IPS-15b (cell line): ENCODE data around the gene PPP1R18.

ENCODE experiments used
- H3K27me3 ChIP-seq: one replicate; pipeline ENCODE4 v1.6.1; 2013; ENCODE audit warnings: low read length; ENCODE audit not compliant: control insufficient read depth, insufficient read depth
- H3K36me3 ChIP-seq: one replicate; pipeline ENCODE4 v1.6.1; 2013; ENCODE audit warnings: low read length; ENCODE audit not compliant: control insufficient read depth, insufficient read depth
- H3K4me1 ChIP-seq: one replicate; pipeline ENCODE4 v1.6.1; 2013; ENCODE audit warnings: mild to moderate bottlenecking, low read length; ENCODE audit not compliant: control insufficient read depth, insufficient read depth
- H3K4me3 ChIP-seq: one replicate; pipeline ENCODE4 v1.5.1; 2013; ENCODE audit warnings: low read depth, low read length
- H3K9ac ChIP-seq: one replicate; pipeline ENCODE4 v1.6.1; 2013; ENCODE audit warnings: low read depth, mild to moderate bottlenecking, low read length
- H3K9me3 ChIP-seq: one replicate; pipeline ENCODE4 v1.6.1; 2013; ENCODE audit warnings: mild to moderate bottlenecking, low read length; ENCODE audit not compliant: control insufficient read depth, insufficient read depth

PPP1R18 gene

DNA sequence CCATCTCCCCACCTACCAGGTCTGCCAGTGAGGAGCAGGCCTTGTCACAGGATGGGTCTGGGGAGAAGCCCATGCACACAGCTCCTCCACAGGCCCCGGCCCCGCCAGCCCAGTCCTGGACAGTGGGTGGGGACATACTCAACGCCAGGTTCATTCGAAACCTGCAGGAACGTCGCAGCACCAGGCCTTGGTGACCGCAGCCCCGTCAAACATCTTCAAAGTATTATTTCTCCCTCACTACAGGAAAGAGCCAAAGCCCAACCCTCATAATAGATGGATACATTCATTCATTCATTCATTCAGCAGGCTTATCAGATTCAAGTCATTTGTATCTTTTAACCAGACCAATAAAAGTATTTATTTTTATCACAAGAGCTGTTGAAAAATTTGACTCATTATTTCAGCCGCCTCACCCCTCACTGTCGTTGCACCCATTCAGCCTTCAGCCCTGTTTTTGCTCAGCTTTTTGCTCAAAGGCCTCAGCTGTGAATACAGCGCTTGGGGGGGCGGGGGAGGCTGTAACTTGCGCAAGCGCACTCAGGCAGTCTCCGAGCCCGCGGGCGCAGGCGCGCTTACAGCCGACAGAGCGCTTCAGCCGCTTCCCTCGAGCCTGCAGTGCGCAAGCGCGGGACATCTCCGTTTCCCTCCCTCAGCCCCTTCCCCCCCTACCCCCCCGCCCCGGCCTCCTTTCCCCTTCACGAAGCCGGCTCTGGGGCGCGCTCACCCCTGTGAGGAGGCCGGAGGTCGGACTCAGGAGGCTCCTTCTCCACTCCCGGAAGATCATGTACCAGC lies 39.8 kb downstream of the PPP1R18 start, which contains the start of gene C6orf136:
TSS of gene C6orf136 (plus strand) at position 684 of the 792 bp plus-strand sequence. CDS start at position 783, 99 bp downstream.
- Histone ChIP-seq H3K36me3 (peaks cover 7% of the 10 kb centered on the region), H3K27me3 (no peaks in the 10 kb centered on the region), H3K9ac (peak within 1 kb of the TSS; percentile 81), H3K4me3 (peak within 1 kb of the TSS; percentile 90), H3K4me1 (peaks cover 6% of the 10 kb centered on the region), H3K9me3 (no peaks in the 10 kb centered on the region)

DNA sequence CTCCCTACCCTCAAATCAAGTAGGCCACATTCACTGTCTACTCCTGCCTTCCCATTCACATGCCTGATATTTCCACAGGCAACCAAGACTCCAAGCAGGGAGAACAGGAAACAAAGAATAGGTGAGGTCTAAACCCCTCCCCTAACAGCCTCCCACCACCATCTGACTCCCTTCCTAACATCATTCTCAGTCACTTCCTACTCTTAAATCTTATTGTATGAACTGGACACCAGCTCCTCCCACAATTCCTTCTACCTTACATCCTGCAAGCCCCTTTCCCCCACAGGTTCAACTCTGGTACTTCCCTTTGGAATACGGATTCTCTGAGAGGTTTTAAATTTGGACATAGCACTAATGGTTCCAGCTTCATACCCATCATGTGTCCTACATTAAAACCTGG lies 40.5 kb downstream of the PPP1R18 start:
- H3K27me3 ChIP-seq = no peaks in the 10 kb centered on the region
- H3K4me3 ChIP-seq = peak overlapping the region; percentile 90
- no peaks in the 10 kb centered on the region for H3K9me3 ChIP-seq
- H3K9ac ChIP-seq = no peak overlapping the region
- peaks cover 6% of the 10 kb centered on the region for H3K4me1 ChIP-seq
- H3K36me3 ChIP-seq = peaks cover 10% of the 10 kb centered on the region

DNA sequence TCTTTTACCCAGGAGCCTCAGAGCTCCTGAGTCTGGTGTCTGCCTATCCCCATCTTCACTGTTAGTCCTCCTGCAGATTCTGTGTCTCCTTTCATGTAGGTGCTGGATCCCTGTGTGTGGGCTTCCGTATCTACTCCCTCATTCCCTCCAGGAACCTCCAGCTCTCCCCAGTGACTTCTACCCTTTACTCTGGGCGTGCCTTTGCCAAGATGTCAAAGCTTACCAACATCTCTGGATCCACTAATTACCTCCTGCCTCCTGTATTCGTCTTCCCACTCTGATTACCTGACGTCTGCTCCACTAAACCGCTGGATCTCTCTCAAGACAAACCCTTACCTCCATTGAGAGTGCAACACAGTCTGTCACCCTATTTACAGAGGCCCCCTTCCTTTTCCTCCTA lies 41.7 kb downstream of the PPP1R18 start:
- H3K36me3 ChIP-seq = peaks cover 15% of the 10 kb centered on the region

DNA sequence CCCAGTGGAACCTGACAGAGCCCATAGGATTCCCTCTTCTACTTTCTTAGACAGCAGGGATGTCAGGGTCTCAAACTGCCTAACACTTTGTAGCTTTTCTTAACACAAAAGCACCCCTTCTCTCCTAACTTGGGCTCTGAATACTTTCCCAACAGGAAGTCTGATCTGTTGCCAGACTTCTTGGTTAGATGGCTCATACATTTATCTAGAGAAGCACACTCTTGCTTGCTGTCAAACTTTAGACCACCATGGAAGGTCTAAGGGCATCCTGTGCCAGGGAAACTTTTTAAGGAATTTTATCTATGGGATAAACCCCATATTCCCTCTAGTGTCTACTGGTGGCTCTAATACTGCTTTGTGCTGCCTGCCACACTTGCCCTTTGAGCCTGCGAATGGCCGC lies 42.8 kb downstream of the PPP1R18 start:
- H3K36me3 ChIP-seq = peaks cover 15% of the 10 kb centered on the region
- no peak overlapping the region for H3K9ac ChIP-seq
- no peaks in the 10 kb centered on the region for H3K9me3 ChIP-seq
- peaks cover 6% of the 10 kb centered on the region for H3K4me1 ChIP-seq
- H3K4me3 ChIP-seq = no peak overlapping the region
- no peaks in the 10 kb centered on the region for H3K27me3 ChIP-seq

More for the DNA sequence above, 41.7 kb downstream of the PPP1R18 start:
- H3K4me3 ChIP-seq = no peak overlapping the region
- peaks cover 6% of the 10 kb centered on the region for H3K4me1 ChIP-seq
- H3K9ac ChIP-seq = no peak overlapping the region
- no peaks in the 10 kb centered on the region for H3K9me3 ChIP-seq
- no peaks in the 10 kb centered on the region for H3K27me3 ChIP-seq

DNA sequence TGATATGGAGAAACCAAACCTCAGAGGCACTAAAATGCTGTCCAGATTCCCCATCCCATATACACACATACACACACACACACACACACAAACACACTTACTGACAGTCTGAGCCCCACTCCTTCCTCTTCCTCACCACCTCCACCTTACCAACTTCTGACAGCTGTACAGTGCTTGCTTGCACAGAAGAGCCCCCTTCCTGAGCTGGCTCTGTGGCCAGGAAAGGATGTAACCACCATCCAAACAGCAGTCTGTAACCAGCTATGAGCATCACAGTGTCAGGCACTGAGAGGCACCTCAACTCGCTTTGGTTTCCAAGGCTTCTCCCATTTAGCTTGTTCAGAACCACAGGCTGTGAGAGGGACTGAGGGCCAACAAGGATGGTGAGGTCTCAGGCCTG lies 45.4 kb downstream of the PPP1R18 start:
- peaks cover under 1% of the 10 kb centered on the region for H3K4me1 ChIP-seq
- H3K4me3 ChIP-seq = no peak overlapping the region
- H3K27me3 ChIP-seq = no peaks in the 10 kb centered on the region
- peaks cover 15% of the 10 kb centered on the region for H3K36me3 ChIP-seq
- H3K9ac ChIP-seq = no peak overlapping the region
- no peaks in the 10 kb centered on the region for H3K9me3 ChIP-seq

DNA sequence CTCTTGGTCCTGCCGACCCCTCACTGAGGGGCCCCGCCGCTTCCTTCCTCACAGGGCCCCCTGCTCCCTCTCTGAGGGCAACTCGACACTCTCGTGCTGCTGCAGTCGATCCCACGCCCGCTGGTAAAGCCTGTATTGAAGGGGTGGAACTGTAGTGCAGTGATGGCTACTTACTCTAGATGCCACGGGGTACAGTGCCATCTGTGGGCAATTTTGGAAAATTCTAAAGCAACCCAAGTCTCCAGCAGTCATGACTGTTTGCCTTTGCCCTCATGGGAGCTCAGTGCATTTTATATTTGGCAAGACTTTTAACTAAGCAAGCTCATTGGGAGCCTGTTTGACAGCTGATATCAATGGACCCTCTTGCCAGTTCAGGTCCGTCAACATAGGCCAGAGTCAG lies 46.0 kb downstream of the PPP1R18 start:
- peaks cover 15% of the 10 kb centered on the region for H3K36me3 ChIP-seq

DNA sequence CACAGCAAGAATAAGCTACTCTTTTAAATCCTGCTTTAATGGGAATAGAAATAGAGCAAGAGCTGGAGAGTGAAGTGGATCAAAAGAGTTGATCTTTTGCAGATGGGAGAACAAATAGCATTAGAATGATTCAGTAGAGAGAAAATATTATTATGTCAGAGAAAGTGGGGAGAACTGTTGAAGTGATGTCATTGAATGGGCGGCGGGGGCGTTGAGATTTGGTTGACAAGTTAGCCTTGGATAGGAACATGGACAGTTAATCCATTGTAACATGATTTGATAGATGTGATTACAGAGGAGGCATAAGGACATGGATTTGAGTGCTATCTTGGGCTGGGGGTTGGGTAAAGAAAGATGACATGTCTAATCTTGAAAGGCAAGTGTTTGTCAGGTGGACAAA lies 50.6 kb downstream of the PPP1R18 start:
- no peaks in the 10 kb centered on the region for H3K9me3 ChIP-seq
- no peaks in the 10 kb centered on the region for H3K4me1 ChIP-seq
- no peak overlapping the region for H3K4me3 ChIP-seq
- H3K9ac ChIP-seq = no peak overlapping the region
- no peaks in the 10 kb centered on the region for H3K27me3 ChIP-seq
- peaks cover 10% of the 10 kb centered on the region for H3K36me3 ChIP-seq

More for the DNA sequence above, 46.0 kb downstream of the PPP1R18 start:
- Histone ChIP-seq H3K27me3 (no peaks in the 10 kb centered on the region), H3K9ac (no peak overlapping the region), H3K9me3 (no peaks in the 10 kb centered on the region), H3K4me3 (no peak overlapping the region), H3K4me1 (no peaks in the 10 kb centered on the region)

DNA sequence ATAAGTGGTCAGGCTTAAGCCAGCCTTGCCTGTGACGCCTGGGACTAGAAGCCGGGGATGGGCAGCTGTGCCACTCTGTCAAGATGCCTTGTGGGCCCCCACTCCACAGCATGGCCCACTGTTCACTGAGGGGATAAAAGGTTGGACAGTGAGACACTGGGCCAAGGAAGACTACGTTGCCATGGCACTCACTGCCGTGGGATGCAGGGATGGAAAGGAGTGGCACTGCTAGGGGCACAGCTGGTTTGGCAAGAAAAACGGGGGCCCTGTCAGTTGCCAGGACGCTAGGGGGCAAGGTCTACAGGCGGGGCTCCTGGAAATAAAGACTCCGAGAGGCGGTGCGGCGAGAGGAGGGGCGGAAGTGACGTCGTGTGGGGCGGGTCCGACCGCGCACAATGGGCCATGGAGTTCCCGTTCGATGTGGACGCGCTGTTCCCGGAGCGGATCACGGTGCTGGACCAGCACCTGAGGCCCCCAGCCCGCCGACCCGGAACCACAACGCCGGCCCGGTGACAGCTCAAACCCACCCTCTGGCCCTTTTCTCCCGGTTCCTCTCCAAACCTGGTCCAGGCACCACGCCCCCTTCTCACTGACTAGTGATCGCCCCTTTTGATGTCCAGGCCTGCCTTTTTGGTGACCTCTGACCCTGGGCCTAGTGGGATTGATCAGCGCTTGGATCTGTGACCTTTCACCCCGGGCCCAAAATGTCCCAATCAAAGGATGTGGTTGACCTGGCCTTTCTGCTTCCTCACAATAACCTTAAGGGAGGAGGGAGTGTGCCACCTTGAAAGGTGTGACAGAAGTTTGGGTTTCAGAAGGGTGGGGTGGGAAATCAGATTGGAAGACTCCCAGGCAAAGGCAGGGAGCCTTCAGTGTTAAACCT lies 59.7 kb downstream of the PPP1R18 start, which contains the start of gene ATAT1:
TSS of gene ATAT1 (plus strand) at position 391 of the 883 bp plus-strand sequence.
- Histone ChIP-seq H3K9me3 (no peaks in the 10 kb centered on the region), H3K4me1 (peaks cover 5% of the 10 kb centered on the region), H3K4me3 (peak within 1 kb of the TSS; percentile 89), H3K9ac (peak within 1 kb of the TSS; percentile 48), H3K36me3 (peaks cover 31% of the 10 kb centered on the region), H3K27me3 (no peaks in the 10 kb centered on the region)
